Body of pancreas (tissue), 4 donors: ENCODE measurements around the gene DPYD. TPM values are rescaled to one million over a fixed set of nuclear protein-coding genes. Genes with fewer than 3 reads are reported as not detected.

Source experiments
- ATAC-seq: fragments of 150-250 bp; one replicate; pipeline ENCODE4 v1.9.1; 2016
- DNase-seq, 4 donors: peaks; one replicate each; pipeline ENCODE4 v3.0.0-alpha.2; 2019
- H3K27ac ChIP-seq, 4 donors: fragments of 200-600 bp; sonication (generic); 1 replicate in 3 of 4; 2 replicates in 1 of 4; pipeline versions ENCODE4 v1.5.1 to v1.6.1; 2016 to 2019; ENCODE audit warnings: mild to moderate bottlenecking in 1 of 4, mixed read lengths in 1 of 4, moderate library complexity in 1 of 4
- H3K27me3 ChIP-seq, 2 donors: fragments of 200-600 bp; sonication (generic); one replicate each; pipeline ENCODE4 v1.6.0; 2016; ENCODE audit warnings: mild to moderate bottlenecking in 1 of 2
- H3K36me3 ChIP-seq, 2 donors: fragments of 200-600 bp; sonication (generic); replicated peaks in 1 of 2; 2 replicates each; pipeline ENCODE4 v1.5.1; 2016; ENCODE audit warnings: low read depth in 2 of 2; ENCODE audit not compliant: insufficient read depth in 1 of 2
- H3K4me1 ChIP-seq: fragments of 200-600 bp; sonication (generic); one replicate; pipeline ENCODE4 v1.6.0; 2016
- H3K4me3 ChIP-seq, 2 donors: fragments of 200-600 bp; sonication (generic); 1 replicate in 1 of 2; 2 replicates in 1 of 2; pipeline ENCODE4 v1.5.1; 2016 to 2019
- H3K9me3 ChIP-seq, 3 donors: fragments of 200-600 bp; sonication (generic); 1 replicate in 2 of 3; 2 replicates in 1 of 3; pipeline ENCODE4 v1.5.1; 2016
- POLR2A ChIP-seq, 3 donors: fragments of 450-650 bp; IDR thresholded peaks; one replicate each; pipeline ENCODE4 v1.6.1; 2016; ENCODE audit warnings: antibody characterized with exemption in 3 of 3, mild to moderate bottlenecking in 2 of 3
- WGBS, 2 donors: methylation state at CpG; one replicate each; pipeline ENCODE4 v1.1.5; 2017; 5-methylcytosine and 5-hydroxymethylcytosine counted together
- intact Hi-C: fragments of 100-400 bp; cut with DNase I; formaldehyde crosslinking; loops from one replicate; pipeline ENCODE4 v1.15.1; 2023
- total RNA-seq, 2 donors: library from RNA; depleted of rRNA; stranded (reverse); fragments of >200 nt; gene quantifications; one replicate each; pipeline ENCODE4 v1.1.0, GENCODE V29; 2016
- TF ChIP-seq, protein P1 (sequence below), 7 experiments: fragments of 450-650 bp in 4 of 7; fragments of 200-600 bp in 3 of 7; sonication (generic) in 3 of 7; IDR thresholded peaks; one replicate each; pipeline ENCODE4 v1.5.1; 2016 to 2019; ENCODE audit warnings: antibody characterized with exemption in 7 of 7

DPYD gene
- total RNA-seq, 2 donors from 2014 or later = 13.8 to 17.1 TPM

DNA sequence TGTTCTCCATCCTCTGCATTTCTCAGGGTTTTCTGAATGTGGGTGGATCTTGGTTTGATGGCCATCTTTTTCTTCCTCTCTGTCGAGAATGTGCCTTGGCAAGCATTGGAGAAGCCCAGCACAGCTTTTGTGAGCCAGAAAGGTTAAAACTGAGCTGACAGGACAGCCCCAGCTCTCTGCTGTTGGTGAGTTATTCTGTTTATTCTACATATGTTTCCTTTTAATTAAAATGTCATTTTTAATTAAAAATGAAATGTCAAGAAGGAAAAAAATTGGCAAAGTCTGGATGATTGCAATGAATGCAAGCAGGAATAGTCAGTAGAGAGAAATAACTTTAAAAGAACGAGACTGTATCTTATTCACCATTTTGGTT is 873.4 kb downstream of the DPYD start:
- TF ChIP-seq, protein P1, sequence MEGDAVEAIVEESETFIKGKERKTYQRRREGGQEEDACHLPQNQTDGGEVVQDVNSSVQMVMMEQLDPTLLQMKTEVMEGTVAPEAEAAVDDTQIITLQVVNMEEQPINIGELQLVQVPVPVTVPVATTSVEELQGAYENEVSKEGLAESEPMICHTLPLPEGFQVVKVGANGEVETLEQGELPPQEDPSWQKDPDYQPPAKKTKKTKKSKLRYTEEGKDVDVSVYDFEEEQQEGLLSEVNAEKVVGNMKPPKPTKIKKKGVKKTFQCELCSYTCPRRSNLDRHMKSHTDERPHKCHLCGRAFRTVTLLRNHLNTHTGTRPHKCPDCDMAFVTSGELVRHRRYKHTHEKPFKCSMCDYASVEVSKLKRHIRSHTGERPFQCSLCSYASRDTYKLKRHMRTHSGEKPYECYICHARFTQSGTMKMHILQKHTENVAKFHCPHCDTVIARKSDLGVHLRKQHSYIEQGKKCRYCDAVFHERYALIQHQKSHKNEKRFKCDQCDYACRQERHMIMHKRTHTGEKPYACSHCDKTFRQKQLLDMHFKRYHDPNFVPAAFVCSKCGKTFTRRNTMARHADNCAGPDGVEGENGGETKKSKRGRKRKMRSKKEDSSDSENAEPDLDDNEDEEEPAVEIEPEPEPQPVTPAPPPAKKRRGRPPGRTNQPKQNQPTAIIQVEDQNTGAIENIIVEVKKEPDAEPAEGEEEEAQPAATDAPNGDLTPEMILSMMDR (IDR thresholded peaks at IDR 0.05) = no peak
- DNase-seq (no peak), ATAC-seq (no peak)
- no peak overlapping the region for H3K27ac ChIP-seq
- H3K4me1 ChIP-seq = no peaks in the 10 kb centered on the region
- H3K4me3 ChIP-seq = no peak overlapping the region
- H3K9me3 ChIP-seq = no peaks in the 10 kb centered on the region
- no peaks in the 10 kb centered on the region for H3K27me3 ChIP-seq
- WGBS, 2 donors = 44 to 46% methylated on average over 2 of the region's 2 CpGs
- no peaks in the 10 kb centered on the region for H3K36me3 ChIP-seq
- intact Hi-C loops = no loop called here

DNA sequence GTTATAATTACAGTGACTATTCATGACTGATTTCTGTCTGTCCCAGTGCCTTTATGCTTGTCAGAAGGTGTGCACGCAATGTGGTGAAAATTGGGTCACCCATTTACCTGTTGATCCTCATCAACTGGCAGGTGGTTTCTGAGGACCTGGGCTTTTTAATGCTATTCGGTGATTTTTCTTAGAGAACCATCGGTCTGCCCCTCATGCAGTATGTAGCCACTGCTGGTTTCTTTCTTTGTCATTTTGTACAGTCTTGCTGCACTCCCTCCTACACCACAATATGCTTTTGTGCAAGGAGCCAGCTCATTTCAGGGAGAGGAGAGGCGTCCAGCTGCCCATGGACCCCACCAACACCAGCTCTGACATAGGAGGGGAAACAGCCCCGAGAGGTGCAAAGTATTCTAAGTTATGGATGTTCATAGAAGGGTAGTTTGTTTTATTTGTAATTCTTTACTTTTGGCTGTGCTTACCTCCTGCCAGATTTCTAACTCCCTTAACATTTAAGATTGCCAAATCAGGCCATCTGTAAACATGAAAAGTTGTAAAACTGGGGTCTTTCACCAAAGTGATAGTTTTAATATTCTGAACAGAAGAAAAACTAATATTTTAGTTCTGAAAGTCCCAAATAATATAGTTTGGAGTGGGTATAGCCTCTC is 873.9 kb downstream of the DPYD start:
- intact Hi-C loops = no loop called here
- Histone ChIP-seq H3K27ac (no peak overlapping the region), H3K27me3 (no peaks in the 10 kb centered on the region), H3K4me3 (no peak overlapping the region), H3K9me3 (no peaks in the 10 kb centered on the region), H3K4me1 (no peaks in the 10 kb centered on the region), H3K36me3 (no peaks in the 10 kb centered on the region)
- no peak for TF ChIP-seq POLR2A (IDR thresholded peaks at IDR 0.05)
- TF ChIP-seq, protein P1 (IDR thresholded peaks at IDR 0.05) = no peak
- DNase-seq = no peak
- no peak for ATAC-seq
- WGBS, 2 donors = 60% methylated on average over 5 of the region's 5 CpGs

GRCh38 chr1:97044159-97044760 is 876.6 kb downstream of the DPYD start:
- intact Hi-C loops = no loop called here
- no peak overlapping the region for H3K27ac ChIP-seq
- no peak for ATAC-seq
- H3K27me3 ChIP-seq = no peaks in the 10 kb centered on the region
- 55 to 73% methylated on average over 5 to 7 of the region's 7 CpGs for WGBS, 2 donors
- no peak for TF ChIP-seq POLR2A (IDR thresholded peaks at IDR 0.05)
- TF ChIP-seq, protein P1 (IDR thresholded peaks at IDR 0.05) = no peak
- H3K4me1 ChIP-seq = no peaks in the 10 kb centered on the region
- no peaks in the 10 kb centered on the region for H3K36me3 ChIP-seq
- no peak overlapping the region for H3K4me3 ChIP-seq
- no peaks in the 10 kb centered on the region for H3K9me3 ChIP-seq
- DNase-seq = no peak

GRCh38 chr1:97042551-97042950 is 878.3 kb downstream of the DPYD start:
- no peaks in the 10 kb centered on the region for H3K9me3 ChIP-seq
- no peak overlapping the region for H3K27ac ChIP-seq
- H3K4me1 ChIP-seq = no peaks in the 10 kb centered on the region
- no peaks in the 10 kb centered on the region for H3K36me3 ChIP-seq
- intact Hi-C loops = no loop called here
- no peak for ATAC-seq
- TF ChIP-seq, protein P1 (IDR thresholded peaks at IDR 0.05) = no peak
- no peak for TF ChIP-seq POLR2A (IDR thresholded peaks at IDR 0.05)
- H3K27me3 ChIP-seq = no peaks in the 10 kb centered on the region
- 42 to 64% methylated on average over 1 of the region's 1 CpG for WGBS, 2 donors
- no peak overlapping the region for H3K4me3 ChIP-seq
- DNase-seq = no peak

DNA sequence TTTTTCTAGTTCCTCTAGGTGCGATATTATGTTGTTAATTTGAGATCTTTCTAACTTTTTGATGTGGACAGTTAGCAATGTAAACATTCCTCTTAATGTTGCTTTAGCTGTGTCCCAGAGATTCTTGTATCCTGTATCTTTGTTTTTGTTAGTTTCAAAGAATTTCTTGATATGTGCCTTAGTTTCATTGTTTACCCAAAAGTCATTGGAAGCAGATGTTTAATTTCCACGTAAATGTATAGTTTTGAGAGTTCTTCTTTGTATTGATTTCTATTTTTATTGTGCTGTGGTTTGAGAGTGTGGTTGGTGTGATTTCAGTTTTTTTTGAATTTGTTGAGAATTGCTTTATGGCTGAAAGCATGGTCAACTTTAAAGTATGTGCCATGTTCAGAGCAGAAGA is 879.8 kb downstream of the DPYD start:
- Histone ChIP-seq H3K27me3 (no peaks in the 10 kb centered on the region), H3K36me3 (no peaks in the 10 kb centered on the region), H3K4me1 (no peaks in the 10 kb centered on the region), H3K9me3 (no peaks in the 10 kb centered on the region), H3K4me3 (no peak overlapping the region), H3K27ac (no peak overlapping the region)
- WGBS, 2 donors = 42 to 47% methylated on average over 2 of the region's 2 CpGs
- intact Hi-C loops = no loop called here
- DNase-seq (no peak), ATAC-seq (no peak)
- TF ChIP-seq, protein P1 (IDR thresholded peaks at IDR 0.05) = no peak
- TF ChIP-seq POLR2A (IDR thresholded peaks at IDR 0.05) = no peak
